ENCODE data around the gene HIGD2A.

Gene HIGD2A

DNA sequence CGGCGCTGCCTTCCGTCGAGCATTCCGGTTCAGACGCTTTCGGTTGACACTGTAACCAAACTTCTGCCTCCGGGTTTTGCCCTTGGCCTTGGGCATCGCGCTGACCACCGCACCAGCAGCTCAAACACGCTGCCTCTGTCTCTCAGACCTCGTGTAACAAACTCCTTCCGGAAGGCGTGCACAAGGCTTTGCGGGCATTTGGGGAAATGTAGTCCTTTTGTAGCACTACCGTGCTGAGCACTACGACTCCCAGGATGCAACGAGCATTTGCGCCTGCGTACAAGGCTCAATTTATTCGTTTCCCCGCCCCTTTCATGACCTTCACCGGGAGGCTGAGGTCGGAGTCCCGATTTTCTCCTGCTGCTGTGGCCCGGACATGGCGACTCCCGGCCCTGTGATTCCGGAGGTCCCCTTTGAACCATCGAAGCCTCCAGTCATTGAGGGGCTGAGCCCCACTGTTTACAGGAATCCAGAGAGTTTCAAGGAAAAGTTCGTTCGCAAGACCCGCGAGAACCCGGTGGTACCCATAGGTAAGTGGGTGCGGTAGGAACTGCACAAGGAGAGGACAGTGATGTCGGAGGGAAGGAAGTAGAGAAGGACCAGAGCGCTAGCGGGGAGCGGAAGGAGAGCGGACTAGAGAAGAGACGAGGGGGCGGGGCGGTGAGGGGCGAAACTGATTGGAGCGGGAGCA lies at the start of gene HIGD2A, which contains the start of gene NOP16:
Gene HIGD2A, plus strand, starts transcription at position 308 of the 691 bp plus-strand sequence. Its CDS starts 69 bp downstream, at position 377.
Gene NOP16, minus strand, starts transcription at position 155 of the 691 bp plus-strand sequence. Its CDS starts 59 bp downstream, at position 96.
- peak; percentile 99 for DNase-seq

DNA sequence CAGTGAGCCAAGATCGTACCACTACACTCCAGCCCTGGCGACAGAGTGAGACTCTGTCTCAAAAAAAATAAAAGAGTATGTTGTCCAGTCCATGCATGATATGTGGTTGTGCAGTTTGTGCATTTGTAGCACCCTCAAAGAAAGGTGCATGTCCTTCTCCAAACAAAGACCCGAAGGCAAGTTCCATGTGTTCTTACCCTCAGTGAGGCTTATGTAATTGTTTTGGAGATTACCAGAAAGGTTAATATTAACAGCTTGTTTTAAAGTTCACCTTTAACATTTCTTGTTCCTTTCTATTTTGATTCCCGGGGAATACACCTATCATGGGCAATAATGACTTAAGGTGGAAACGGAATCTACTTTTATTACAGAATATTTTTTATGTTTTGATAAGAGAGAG lies 49.2 kb upstream of the HIGD2A start:
- DNase-seq, result no peak

GRCh38 chr5:176341325-176342157 lies 47.0 kb upstream of the HIGD2A start:
- DNase-seq, result no peak

- DNase-seq, result no peak
Observed at GRCh38 chr5:176342158-176342483, 46.4 kb upstream of the HIGD2A start.

DNA sequence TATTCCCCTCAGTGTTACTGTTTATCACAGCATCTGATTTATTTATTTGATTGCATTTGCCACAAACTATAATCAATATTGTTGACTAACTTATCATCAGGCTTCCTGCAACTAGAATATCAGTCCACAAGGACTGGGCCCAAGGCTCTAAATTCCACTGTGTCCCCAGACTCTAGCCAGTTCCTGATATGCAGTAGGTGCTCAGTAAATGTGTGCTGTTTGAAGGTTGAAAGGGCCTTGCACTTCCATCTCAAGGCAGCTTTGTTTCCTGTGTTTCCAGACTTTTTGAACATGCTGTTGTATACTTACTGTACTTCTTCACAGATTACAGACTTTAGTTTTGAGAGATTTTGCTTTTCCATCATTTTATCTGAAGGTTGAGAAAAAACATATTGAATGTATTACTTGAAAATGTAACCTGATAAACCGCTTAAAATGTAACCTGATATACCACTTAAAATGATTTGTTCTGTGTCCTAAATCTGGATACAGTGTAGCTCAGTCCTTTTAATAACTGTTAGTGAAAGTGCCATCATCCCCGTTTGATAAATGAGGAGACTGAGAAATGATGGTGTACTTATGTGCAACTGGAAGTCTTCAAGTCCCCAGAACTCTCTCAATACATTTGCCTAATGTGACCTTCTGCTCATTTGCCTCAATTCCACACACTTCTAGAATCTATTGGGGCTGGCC lies 45.6 kb upstream of the HIGD2A start:
- no peak for DNase-seq

GRCh38 chr5:176350416-176350815 lies 38.1 kb upstream of the HIGD2A start:
- no peak for DNase-seq

DNA sequence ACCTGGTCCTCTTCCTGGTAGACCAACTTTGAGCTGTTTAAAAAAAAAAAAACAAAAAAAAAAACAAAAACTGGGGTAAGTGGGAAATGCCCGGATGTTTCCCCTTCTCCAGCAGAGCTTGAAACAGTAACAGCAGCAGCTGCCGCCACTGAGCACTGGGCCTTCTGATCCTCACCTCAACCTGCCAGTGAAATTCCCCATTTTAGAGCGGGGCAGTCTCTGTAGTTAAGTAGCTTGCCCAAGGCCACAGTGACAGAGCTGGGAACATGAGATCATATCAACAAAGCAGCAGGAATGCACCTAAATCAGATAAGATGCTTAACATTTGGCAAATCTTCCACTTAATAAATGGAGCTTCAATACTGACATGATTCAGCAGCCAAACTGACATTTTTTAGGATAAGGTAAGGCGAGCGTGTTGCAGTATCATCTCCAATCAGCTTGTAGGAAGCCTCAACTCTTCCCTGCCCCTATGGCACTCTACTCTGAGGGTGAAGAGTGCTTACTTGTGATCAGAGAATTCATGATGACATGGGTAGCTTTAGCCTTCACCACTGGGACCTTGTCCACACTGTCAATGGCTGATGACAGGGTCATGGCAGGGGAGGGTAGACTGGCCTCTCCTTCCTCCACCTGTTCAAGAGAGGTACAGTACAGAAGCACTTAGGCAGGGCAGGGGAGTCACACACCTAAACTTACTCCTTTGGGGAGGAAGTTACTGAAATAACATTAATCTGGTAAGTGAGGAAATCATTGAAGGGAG lies 36.3 kb upstream of the HIGD2A start:
- DNase-seq, result no peak

DNA sequence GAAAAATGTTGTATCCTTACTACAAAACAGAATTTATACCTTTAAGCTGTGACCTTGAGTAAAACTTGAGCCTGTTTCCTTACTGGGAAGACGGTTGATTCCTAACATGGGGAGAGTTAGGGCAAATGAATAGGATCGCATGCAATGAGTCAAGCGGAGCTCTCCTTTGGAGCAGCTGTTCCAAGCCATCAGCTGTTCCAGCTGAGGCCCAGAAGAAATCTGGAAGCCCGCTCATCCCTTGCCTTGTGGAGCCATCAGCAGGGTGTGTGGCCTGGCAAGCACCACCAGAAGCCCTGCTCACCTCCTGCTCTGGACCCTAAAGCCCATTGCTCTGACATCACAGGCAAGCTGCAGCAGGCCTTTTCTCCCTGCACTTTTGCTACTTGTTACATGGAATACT lies 35.0 kb upstream of the HIGD2A start:
- DNase-seq, result no peak

DNA sequence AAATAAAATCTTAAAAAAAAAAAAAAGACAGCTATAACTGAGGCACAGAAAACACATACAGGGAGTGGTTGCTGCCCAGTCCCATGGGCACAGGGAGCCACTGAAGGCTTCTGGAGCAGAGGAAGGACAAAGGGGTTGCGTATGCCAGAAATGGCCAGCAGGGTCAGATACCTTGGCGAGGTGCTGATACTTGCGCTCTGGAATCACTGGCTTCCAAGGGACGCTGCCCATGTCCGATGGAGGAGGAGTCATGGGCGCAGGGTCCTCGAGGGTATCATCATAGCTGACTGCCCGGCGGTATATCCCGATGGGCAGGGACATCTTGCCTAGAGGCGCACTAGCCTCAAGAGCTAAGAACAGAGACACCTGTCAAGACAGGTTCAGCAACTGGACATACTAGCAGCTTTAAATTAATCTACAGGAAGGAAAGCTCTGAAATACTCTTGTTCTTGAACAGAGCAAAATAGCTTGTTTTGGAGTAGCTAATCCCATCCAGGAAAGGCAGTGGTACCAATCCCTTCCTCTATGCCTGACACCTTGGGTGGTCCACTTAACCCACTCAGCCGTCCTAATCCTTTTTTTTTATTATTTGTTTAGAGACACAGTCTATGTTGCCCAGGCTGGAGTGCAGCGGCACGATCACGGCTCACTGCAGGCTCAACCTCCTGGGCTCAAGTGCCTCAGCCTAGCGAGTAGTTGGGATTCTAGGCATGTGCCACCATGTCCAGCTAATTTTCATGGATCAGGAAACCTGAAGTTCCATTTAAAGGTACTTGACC lies 33.0 kb upstream of the HIGD2A start:
- DNase-seq, result no peak

GRCh38 chr5:176356179-176356566 lies 32.4 kb upstream of the HIGD2A start:
- no peak for DNase-seq

- DNase-seq, result no peak
Observed at GRCh38 chr5:176359658-176360057, 28.9 kb upstream of the HIGD2A start.

GRCh38 chr5:176360894-176361436 lies 27.6 kb upstream of the HIGD2A start:
- no peak for DNase-seq

GRCh38 chr5:176361437-176362232 lies 26.9 kb upstream of the HIGD2A start, which contains the start of gene KIAA1191:
Gene KIAA1191 (minus strand): TSS chr5:176361764. CDS start chr5:176359508, 2,256 bp downstream.
- DNase-seq, result peak; percentile 85

GRCh38 chr5:176362233-176362490 lies 26.4 kb upstream of the HIGD2A start:
- no peak for DNase-seq

- DNase-seq, result no peak
Observed at GRCh38 chr5:176364765-176365350, 23.7 kb upstream of the HIGD2A start.

DNA sequence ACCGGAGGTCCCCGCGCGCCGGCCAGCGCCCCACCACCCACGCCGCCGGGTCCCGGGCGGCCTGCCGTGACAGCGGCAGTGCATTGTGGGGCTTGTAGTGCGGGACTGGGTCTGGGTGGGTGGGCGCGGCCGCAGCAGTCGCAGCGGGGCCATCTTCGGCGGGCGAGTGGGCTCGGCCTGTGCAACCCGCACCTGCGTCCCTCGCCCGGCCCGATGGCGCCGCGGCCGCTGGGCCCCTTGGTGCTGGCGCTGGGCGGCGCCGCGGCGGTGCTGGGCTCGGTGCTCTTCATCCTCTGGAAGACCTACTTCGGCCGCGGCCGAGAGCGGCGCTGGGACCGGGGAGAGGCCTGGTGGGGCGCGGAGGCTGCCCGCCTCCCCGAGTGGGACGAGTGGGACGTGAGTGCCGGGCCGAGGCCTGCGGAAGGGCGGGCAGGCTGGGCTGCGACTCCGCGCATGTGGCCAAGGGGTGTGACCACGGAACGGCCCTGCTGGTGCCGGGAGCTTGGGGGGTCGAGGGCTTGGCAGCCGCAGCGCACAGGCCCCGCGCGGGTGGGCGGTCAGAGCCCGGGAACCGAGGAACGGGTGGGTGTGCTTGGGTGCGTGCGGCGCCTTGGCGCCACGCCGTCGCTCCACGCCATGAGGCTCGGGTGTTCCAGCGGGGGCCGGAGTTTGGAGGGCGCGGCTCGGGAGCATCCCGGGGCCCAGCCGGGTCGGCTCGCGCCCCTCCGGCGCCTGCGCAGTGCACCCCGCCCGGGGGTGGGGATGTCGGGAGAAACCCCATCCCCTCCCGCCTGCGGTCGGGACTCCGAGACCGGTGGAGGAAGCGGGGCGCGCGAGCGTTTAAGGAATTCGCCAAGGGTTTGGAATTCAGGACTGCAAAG lies 23.0 kb upstream of the HIGD2A start, which contains the start of gene ARL10:
Gene ARL10, plus strand, starts transcription at position 137 of the 881 bp plus-strand sequence. Its CDS starts 77 bp downstream, at position 214.
- no peak for DNase-seq

- DNase-seq, result no peak
Observed at GRCh38 chr5:176366232-176366894, 22.2 kb upstream of the HIGD2A start.

GRCh38 chr5:176368726-176369125 lies 19.8 kb upstream of the HIGD2A start:
- DNase-seq, result no peak

Measured in NCI-H2029 (cell line).